B cell (primary cell): ENCODE results near the gene MTERF4. TPM values are rescaled to one million over a fixed set of nuclear protein-coding genes. Genes with fewer than 3 reads are reported as not detected.

ENCODE experiments used
- ATAC-seq: fragments of 200-7000 bp; cut with Tn5 transposase; one replicate; pipeline ENCODE4 v1.10.0; 2021; ENCODE audit warnings: low read depth, mild to moderate bottlenecking, moderate number of reproducible peaks, moderate library complexity
- CTCF ChIA-PET: fragments of 350-600 bp; sonication (Branson Sonifier 250); formaldehyde crosslinking; loops from one replicate; lab custom pipeline; 2021; ENCODE audit warnings: antibody characterized with exemption, inconsistent platforms; lab: Charles Lee
- POLR2A ChIA-PET: fragments of 350-600 bp; sonication (Branson Sonifier 250); formaldehyde crosslinking; loops from one replicate; lab custom pipeline; 2021; ENCODE audit warnings: antibody characterized with exemption; lab: Charles Lee
- DNase-seq: peaks from one replicate; pipeline ENCODE4 v3.0.0; 2013
- H2AFZ ChIP-seq: 2 replicates; pipeline ENCODE4 v1.6.1; 2012; ENCODE audit warnings: mild to moderate bottlenecking, low read depth, low read length; ENCODE audit not compliant: insufficient read depth, poor library complexity, severe bottlenecking
- H3K27ac ChIP-seq, 2 donors: 1 replicate in 1 of 2; 2 replicates in 1 of 2; pipeline ENCODE4 v1.5.1; 2012 to 2013; ENCODE audit warnings: low read length in 2 of 2, mild to moderate bottlenecking in 2 of 2, moderate library complexity in 1 of 2
- H3K27me3 ChIP-seq, 4 experiments: fragments of 200-600 bp in 1 of 4; sonication (generic) in 1 of 4; replicated peaks in 1 of 4; 1 replicate in 2 of 4; 2 replicates in 2 of 4; pipeline versions ENCODE4 v1.6.1 to v1.7.0; 2013 to 2016; ENCODE audit warnings: low read length in 3 of 4, mild to moderate bottlenecking in 2 of 4, mixed read lengths in 1 of 4, moderate library complexity in 1 of 4; ENCODE audit not compliant: insufficient read depth in 4 of 4, control insufficient read depth in 3 of 4; ENCODE audit errors: control extremely low read depth in 1 of 4
- H3K36me3 ChIP-seq, 2 experiments: replicated peaks in 1 of 2; 1 replicate in 1 of 2; 2 replicates in 1 of 2; pipeline versions ENCODE4 v1.6.1 to v1.7.1; 2013; ENCODE audit warnings: low read length in 1 of 2; ENCODE audit not compliant: insufficient read depth in 2 of 2, control insufficient read depth in 1 of 2; ENCODE audit errors: control extremely low read depth in 1 of 2, extremely low read depth in 1 of 2
- H3K4me1 ChIP-seq, 2 donors: fragments of 200-600 bp in 1 of 2; sonication (generic) in 1 of 2; 1 replicate in 1 of 2; 2 replicates in 1 of 2; pipeline versions ENCODE4 v1.5.1 to v1.6.1; 2013 to 2017; ENCODE audit warnings: low read length in 2 of 2; ENCODE audit not compliant: control insufficient read depth in 2 of 2, insufficient read depth in 2 of 2
- H3K4me2 ChIP-seq: replicated peaks from 2 replicates; pipeline ENCODE3; 2012; ENCODE audit warnings: mild to moderate bottlenecking, low read depth, low read length; ENCODE audit not compliant: poor library complexity, severe bottlenecking
- H3K4me3 ChIP-seq, 5 experiments: fragments of 200-600 bp in 1 of 5; sonication (generic) in 1 of 5; 1 replicate in 3 of 5; 2 replicates in 2 of 5; pipeline versions ENCODE4 v1.5.1 to v1.7.0; 2011 to 2016; ENCODE audit warnings: low read length in 4 of 5, mild to moderate bottlenecking in 4 of 5, low read depth in 2 of 5, control low read depth in 1 of 5, moderate library complexity in 1 of 5; ENCODE audit not compliant: insufficient read depth in 1 of 5; ENCODE audit errors: control extremely low read depth in 1 of 5, extremely low read depth in 1 of 5
- H3K79me2 ChIP-seq: fragments of 200-600 bp; sonication (generic); one replicate; pipeline ENCODE4 v1.6.0; 2016; ENCODE audit warnings: low read length; ENCODE audit not compliant: control insufficient read depth, insufficient read depth
- H3K9ac ChIP-seq: fragments of 200-600 bp; sonication (generic); 2 replicates; pipeline ENCODE4 v1.6.1; 2017; ENCODE audit warnings: mild to moderate bottlenecking, low read length, moderate library complexity
- H3K9me3 ChIP-seq, 3 donors: one replicate each; pipeline versions ENCODE4 v1.6.1 to v1.7.1; 2013; ENCODE audit warnings: low read length in 2 of 3; ENCODE audit not compliant: control insufficient read depth in 2 of 3, insufficient read depth in 1 of 3; ENCODE audit errors: control extremely low read depth in 1 of 3
- H4K20me1 ChIP-seq: 2 replicates; pipeline ENCODE4 v1.6.0; 2012; ENCODE audit warnings: mild to moderate bottlenecking, low read length; ENCODE audit not compliant: insufficient read depth, control insufficient read depth, poor library complexity, severe bottlenecking
- H3K27ac Mint-ChIP-seq: one replicate; pipeline ENCODE4 v1.8.0; 2021; ENCODE audit warnings: mixed read lengths
- H3K27me3 Mint-ChIP-seq: one replicate; pipeline ENCODE4 v1.8.0; 2021; ENCODE audit warnings: mixed read lengths
- H3K4me1 Mint-ChIP-seq: one replicate; pipeline ENCODE4 v1.8.0; 2021; ENCODE audit warnings: mixed read lengths
- H3K4me3 Mint-ChIP-seq: one replicate; pipeline ENCODE4 v1.8.0; 2021; ENCODE audit warnings: mixed read lengths
- H3K9me3 Mint-ChIP-seq: one replicate; pipeline ENCODE4 v1.8.0; 2022; ENCODE audit warnings: mixed read lengths; ENCODE audit not compliant: insufficient read depth
- EZH2 ChIP-seq: IDR thresholded peaks from 2 replicates; pipeline ENCODE4 v1.6.1; 2012; ENCODE audit warnings: borderline replicate concordance, low read depth, mild to moderate bottlenecking, moderate library complexity, low read length; ENCODE audit not compliant: insufficient read depth, poor library complexity, severe bottlenecking
- WGBS: methylation state at CpG from one replicate; pipeline ENCODE4 v1.1.5; 2013; ENCODE audit warnings: missing lambda C conversion rate; ENCODE audit not compliant: insufficient coverage; 5-methylcytosine and 5-hydroxymethylcytosine counted together
- intact Hi-C: fragments of 100-400 bp; cut with micrococcal nuclease; formaldehyde crosslinking; loops from one replicate; pipeline ENCODE4 v1.10.0; 2022
- polyA plus RNA-seq: library from polyadenylated mRNA; depleted of rRNA; stranded (reverse); fragments of >200 nt; gene quantifications from 2 replicates; pipeline ENCODE4 v1.2.3, GENCODE V29; 2012
- total RNA-seq, 2 donors: library from RNA; stranded (reverse); fragments of 120-200 nt in 1 of 2; gene quantifications; 1 replicate in 1 of 2; 2 replicates in 1 of 2; pipeline versions ENCODE4 v1.2.3 to v1.2.4, GENCODE V29; 2013 to 2022
- TF ChIP-seq, protein P1 (sequence below): fragments of 200-600 bp; IDR thresholded peaks from one replicate; pipeline ENCODE4 v1.8.0; 2022; ENCODE audit warnings: antibody characterized with exemption, mild to moderate bottlenecking

MTERF4 gene
- total and polyA plus RNA-seq, 2 donors (not counting 1 experiment from before 2014, with no cell fraction given): 88.7 to 153 TPM

DNA sequence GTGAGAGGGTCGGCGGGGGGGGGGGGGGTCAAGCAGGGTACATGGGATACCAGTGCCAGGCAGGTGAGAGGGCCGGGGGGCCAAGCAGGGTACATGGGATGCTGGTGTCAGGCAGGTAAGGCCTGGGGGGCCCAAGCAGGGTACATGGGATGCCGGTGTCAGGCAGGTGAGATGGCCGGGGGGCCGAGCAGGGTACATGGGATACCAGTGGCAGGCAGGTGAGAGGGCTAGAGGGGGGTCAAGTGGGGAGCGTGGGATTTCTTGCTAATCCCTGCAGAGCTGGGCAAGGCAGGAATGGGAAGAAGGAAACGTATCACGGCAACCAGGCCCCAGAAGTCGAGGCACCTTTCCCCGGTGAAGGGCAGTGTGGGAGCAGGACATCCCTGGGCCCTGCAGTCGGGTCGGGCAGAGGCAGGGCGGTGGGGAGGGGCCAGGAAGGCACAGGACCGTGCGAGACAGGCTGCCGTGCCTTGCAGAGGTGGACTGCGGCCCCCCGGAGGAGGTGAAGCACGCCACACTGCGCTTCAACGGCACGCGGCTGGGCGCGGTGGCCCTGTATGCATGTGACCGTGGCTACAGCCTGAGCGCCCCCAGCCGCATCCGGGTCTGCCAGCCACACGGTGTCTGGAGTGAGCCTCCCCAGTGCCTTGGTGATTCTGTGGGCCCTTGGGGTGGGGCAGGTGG lies 49.3 kb downstream of the MTERF4 start:
- no peak for TF ChIP-seq EZH2
- TF ChIP-seq, protein P1, sequence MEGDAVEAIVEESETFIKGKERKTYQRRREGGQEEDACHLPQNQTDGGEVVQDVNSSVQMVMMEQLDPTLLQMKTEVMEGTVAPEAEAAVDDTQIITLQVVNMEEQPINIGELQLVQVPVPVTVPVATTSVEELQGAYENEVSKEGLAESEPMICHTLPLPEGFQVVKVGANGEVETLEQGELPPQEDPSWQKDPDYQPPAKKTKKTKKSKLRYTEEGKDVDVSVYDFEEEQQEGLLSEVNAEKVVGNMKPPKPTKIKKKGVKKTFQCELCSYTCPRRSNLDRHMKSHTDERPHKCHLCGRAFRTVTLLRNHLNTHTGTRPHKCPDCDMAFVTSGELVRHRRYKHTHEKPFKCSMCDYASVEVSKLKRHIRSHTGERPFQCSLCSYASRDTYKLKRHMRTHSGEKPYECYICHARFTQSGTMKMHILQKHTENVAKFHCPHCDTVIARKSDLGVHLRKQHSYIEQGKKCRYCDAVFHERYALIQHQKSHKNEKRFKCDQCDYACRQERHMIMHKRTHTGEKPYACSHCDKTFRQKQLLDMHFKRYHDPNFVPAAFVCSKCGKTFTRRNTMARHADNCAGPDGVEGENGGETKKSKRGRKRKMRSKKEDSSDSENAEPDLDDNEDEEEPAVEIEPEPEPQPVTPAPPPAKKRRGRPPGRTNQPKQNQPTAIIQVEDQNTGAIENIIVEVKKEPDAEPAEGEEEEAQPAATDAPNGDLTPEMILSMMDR: no peak
- intact Hi-C loops: no loop called here
- CTCF ChIA-PET: no interaction called here

More for the DNA sequence above, 49.3 kb downstream of the MTERF4 start:
- POLR2A ChIA-PET: no interaction called here
- no peaks in the 10 kb centered on the region for H3K79me2 ChIP-seq
- Mint-ChIP-seq H3K4me3 (no peak overlapping the region), H3K27me3 (no peaks in the 10 kb centered on the region), H3K4me1 (no peaks in the 10 kb centered on the region), H3K9me3 (no peaks in the 10 kb centered on the region), H3K27ac (no peak overlapping the region)
- WGBS: 98% methylated on average over 29 of the region's 31 CpGs
- H2AFZ ChIP-seq: no peak overlapping the region
- H4K20me1 ChIP-seq: no peaks in the 10 kb centered on the region
- H3K27ac ChIP-seq: no peak overlapping the region
- ATAC-seq (no peak), DNase-seq (no peak)
- H3K27me3 ChIP-seq: no peaks in the 10 kb centered on the region
- peaks cover 0 to 7% of the 10 kb centered on the region in 2 donors for H3K4me1 ChIP-seq
- peaks cover 0 to 15% of the 10 kb centered on the region in 2 experiments for H3K36me3 ChIP-seq
- H3K4me2 ChIP-seq: no peak overlapping the region
- H3K9me3 ChIP-seq: no peaks in the 10 kb centered on the region
- H3K9ac ChIP-seq: no peak overlapping the region
- no peak overlapping the region for H3K4me3 ChIP-seq
